HG03378 (cell line): ENCODE data around the gene KRTAP2-3.
"Not testable (repeated sequence)": the region's sequence is repeated elsewhere in the genome, so short reads cannot be mapped to it uniquely, and the experiment has no call there.

ENCODE experiments used
- ATAC-seq: cut with Tn5 transposase; IDR thresholded peaks from one replicate; pipeline ENCODE4 v1.9.1; 2021; ENCODE audit warnings: mild to moderate bottlenecking, moderate library complexity; ENCODE audit not compliant: unreplicated experiment

The KRTAP2-3 gene

DNA sequence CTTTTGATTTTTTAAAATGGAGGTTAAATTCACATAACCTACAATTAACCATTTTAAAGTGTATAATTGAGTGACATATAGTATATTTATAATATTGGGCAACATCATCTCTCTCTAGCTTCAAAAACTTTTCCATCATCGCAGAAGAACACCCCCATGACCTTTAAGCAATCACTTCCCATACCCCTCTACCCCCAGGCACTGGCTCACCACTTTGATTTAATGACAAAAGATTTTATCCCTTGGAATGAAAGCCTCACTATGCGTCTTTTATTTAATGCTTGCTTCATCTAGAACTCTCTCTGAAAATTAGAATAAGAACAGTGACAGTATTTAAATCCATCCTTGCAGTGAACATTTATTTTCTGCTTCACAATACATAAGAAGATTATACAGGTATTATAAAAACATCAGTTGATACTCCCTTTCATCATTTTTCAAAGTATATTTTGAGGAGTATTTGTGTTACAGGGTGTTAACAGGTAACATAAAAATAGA lies 22.0 kb downstream of the KRTAP2-3 start:
- no peak for ATAC-seq

DNA sequence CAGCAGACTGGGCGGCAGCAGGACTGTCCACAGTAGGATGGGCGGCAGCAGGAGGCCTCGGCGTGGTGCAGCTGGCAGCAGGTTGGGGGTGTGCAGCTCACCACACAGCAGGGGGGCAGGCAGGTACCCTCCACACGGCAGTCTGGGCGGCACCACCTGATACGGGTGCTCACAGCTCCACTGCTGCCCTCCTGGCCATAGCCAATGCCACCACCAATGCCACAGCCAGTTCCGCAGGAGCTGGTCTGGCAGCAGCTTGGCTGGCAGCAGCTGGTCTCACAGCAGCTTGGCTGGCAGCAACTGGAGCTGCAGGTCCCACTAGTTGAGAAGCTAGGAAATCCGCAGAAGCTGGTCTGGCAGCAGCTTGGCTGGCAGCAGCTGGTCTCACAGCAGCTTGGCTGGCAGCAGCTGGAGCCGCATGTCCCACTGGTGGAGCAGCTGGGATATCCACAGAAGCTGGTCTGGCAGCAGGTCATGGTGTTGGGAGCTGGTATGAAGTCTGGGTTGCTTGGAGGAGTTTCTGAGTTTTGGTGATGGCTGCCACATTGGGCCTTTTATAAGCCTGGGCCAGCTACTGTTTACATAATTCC lies 25.5 kb downstream of the KRTAP2-3 start, which contains the start of gene KRTAP1-3:
Gene KRTAP1-3 (minus strand): TSS at position 529 of the 590 bp plus-strand sequence. CDS start 53 bp downstream, at position 476.
- not testable (repeated sequence) for ATAC-seq

DNA sequence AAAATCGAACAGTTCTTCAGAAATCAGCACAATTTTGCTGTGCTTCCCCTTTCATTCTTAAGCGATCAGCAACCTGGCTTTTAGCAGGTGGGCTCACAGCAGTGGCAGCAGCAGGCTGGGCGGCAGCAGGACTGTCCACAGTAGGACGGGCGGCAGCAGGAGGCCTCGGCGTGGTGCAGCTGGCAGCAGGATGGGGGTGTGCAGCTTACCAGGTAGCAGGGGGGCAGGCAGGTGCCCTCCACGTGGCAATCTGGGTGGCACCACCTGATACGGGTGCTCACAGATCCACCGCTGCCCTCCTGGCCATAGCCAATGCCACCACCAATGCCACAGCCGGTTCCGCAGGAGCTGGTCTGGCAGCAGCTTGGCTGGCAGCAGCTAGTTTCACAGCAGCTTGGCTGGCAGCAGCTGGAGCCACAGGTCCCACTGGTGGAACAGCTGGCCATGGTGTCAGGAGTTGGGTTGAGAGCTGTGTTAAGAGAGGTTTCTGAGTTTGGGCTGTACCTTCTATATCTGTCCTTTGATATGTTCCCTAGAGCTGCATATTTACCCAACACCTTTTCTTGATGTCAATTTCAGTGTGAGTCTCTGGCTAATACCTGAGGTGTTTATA lies 30.2 kb downstream of the KRTAP2-3 start, which contains the start of gene KRTAP1-4:
Gene KRTAP1-4 (minus strand): TSS at position 563 of the 613 bp plus-strand sequence. CDS start 117 bp downstream, at position 446.
- no peak for ATAC-seq

DNA sequence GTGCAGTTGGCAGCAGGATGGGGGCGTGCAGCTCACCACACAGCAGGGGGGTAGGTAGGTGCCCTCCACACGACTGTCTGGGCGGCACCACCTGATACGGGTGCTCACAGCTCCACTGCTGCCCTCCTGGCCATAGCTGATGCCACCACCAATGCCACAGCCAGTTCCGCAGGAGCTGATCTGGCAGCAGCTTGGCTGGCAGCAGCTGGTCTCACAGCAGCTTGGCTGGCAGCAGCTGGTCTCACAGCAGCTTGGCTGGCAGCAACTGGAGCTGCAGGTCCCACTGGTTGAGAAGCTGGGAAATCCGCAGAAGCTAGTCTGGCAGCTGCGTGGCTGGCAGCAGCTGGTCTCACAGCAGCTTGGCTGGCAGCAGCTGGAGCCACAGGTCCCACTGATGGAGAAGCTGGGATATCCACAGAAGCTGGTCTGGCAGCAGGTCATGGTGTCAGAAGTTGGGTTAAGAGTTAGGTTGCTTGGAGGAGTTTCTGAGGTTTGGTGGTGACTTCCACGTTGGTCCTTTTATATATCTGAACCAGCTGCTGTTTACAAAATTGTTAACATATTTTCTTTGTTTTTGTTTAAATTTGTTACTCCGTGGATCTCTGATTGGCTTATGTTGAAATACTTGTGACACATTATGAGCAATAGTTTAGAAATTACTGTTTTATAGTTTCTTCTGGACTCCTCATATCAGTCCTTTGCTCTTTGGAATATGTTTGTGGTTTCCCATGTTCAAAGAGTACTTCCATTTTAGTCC lies 33.0 kb downstream of the KRTAP2-3 start, which contains the start of gene KRTAP1-5:
Gene KRTAP1-5 (minus strand): TSS at position 494 of the 757 bp plus-strand sequence. CDS start 53 bp downstream, at position 441.
- ATAC-seq, result no peak

DNA sequence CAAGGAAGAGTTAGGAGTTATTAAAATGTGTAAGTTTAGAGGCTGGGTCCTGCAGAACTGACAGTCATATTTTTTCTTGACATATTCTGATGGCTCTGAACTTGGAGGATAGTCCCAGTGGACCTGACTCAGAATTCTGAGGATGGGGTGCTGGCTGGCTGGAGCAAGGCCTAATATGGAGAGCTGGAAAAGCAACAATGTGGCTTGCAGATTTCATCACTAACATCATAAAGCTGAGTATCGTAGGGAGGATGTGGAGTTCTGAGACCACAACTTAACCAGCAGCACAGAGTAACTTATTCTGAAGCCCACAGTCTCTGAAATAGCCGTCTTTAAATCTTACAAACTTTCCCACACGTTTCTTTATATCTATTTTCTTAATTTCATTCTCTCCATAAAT lies 35.2 kb downstream of the KRTAP2-3 start:
- no peak for ATAC-seq

DNA sequence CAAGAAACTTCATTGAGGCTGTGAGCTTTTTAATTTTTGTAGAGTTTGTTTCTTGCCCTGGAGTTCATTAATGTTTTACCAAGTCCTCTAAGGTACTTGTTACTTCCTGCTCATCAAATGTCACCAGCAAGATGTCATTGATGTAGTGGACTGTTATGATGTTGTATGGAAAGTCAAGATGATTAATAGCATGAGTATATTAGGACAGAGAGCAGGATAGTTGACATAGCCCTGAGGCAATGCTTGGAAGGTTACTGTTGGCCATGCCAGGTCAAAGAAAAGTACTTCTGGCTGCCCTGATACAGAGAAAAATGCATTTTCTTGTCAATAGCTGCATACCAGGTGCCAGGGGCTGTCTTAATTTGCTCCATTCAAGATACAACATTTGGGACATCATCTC lies 39.6 kb downstream of the KRTAP2-3 start:
- no peak for ATAC-seq

DNA sequence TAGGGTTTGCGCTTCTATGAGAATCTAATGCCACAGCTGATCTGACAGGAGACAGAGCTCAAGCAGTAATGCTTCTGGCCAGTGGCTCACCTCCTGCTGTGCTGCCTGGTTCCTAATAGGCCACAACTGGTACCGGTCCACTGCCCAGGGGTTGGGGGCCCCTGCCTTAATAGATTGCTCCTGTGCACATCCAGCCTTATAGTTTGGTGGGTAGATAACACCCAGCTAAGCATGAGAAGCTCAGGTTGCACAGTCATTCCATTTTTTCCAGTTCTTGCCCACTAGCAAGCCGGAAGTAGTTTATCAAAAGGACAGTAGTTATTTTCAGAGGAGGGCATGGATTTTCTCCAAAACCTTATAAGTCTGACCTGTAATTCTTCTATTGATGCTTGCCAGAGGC lies 40.5 kb downstream of the KRTAP2-3 start:
- no peak for ATAC-seq

DNA sequence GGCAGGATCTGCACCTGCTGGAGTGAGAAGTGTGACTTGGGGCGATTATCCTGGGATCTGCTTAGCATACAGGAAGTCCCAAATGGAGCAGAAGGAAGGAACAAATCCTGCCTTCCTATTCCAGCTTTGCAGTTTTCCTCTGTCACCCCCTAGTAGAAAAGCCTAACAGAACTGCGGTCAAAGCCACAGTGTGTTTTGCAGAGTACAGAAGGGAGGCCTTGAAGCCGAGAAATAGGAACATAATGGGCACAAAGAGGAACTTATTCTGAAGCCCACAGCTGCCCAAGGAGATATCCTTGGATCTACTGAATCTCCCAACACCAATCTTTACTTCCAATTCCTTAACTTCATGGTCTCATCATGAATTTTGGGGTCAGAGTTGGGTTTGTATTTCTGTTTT lies 41.4 kb downstream of the KRTAP2-3 start:
- ATAC-seq, result no peak

DNA sequence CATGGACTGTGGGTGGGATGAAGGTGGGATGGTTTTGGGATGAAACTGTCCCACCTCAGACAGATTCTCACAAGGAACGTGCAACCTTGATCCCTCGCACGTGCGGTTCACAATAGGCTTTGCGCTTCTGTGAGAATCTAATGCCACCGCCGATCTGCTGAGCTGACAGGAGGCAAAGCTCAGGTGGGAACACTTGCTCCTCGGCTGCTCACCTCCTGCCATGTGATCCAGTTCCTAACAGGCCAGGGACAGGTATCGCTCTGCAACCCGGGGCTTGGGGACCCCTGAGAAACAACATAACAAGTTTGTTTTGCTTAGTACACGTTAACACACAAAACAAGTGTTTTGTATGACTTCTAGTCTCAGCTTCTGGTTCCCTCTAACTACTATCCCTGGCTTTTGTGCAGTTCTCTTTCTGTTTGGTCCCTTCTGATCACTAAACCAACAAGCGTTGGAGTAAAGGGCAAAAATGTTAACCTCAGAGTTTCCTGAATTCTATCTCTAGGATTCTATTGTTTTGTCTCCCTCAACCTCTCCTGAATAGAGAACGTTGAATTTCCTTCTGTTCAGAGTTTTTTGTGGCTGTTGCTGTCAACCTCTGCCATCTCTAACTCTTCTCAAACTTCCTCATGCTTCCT lies 43.2 kb downstream of the KRTAP2-3 start:
- no peak for ATAC-seq

DNA sequence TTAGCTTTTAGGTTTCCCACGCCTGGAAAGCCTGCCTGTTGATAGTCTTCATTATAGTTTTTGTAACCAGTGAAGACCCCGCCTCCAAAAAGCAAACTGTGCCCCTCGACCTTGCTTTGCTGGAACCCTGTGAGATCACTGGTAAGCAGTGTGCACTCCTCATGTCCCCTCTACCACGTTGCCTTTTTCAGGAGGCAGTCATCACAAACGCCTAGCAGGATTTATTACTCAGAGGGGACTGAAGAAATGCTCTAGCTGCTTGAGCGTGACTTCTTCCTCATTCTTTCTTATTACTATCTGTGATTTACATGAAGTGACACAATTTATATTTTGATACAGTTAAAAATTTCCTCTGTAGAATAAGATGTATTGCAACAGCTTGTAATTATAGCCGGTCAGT lies 44.5 kb downstream of the KRTAP2-3 start:
- no peak for ATAC-seq

DNA sequence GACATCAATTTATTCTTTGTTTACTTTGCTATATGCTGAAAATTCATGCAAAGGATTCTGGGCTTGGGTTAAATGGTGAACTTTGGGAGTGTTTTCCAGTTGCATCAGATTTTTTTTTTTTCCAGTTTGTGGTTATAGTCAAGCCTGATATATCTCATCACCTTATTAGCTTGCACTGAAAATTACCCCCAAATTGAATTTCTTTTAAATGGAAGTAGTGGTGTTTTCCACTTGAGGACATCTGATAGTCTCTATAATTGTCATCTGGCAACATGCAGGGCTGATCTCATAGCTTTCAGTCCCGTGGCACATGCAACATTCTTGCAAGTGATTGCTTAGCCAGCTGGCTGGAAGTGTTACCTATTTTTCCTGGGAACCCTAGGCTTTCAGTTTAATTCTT lies 46.3 kb downstream of the KRTAP2-3 start:
- no peak for ATAC-seq

DNA sequence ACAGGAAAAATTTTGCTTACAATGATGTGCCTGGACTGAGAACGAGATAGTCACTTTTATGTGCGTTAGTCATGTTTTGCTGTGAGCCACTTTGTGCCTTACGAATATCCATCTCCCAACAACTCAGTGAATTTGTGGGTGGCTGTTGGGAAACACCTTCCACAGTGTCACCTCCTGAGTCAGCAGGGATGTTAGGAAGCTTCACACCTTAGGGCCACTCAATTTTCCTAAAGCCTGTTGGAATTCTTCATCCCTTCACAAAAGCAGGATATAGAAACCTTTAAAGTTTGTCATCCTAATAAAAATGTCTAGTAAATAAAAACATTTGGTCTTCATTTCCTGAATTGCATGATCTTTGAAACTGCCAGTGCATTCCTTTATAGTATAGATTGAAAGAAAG lies 46.7 kb downstream of the KRTAP2-3 start:
- ATAC-seq, result no peak

DNA sequence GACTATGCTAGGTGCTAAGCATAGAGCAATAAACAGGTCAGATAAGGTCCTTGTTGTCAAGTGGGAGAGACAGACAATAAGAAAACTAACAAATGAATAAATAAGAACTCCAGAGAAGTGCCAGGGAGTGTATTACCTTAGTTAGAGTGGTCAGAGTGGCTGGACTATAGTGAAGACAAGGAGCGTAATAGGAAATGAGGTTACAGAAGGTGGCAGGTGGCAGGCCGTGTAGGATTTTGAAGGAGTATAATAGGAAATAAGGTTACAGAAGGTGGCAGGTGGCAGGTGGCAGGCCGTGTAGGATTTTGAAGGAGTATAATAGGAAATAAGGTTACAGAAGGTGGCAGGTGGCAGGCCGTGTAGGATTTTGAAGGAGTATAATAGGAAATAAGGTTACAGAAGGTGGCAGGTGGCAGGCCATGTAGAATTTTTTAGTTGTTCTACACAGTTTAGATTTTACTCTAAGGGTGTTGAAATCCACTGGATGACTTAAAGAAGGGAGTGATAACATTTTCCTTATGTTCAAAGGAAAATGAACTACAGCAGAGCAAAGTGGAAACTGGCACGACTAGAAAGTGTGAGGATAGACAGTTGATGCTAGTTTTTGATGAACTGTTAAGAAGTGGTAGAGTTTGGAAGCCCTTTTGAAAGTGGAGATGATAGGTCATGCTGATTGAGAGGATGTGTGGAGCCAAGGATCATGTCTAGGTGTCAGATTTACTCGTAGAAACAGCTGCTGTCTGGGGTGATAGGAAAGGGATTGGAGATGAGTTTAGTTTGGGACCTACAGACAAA lies 47.4 kb downstream of the KRTAP2-3 start:
- ATAC-seq, result no peak

DNA sequence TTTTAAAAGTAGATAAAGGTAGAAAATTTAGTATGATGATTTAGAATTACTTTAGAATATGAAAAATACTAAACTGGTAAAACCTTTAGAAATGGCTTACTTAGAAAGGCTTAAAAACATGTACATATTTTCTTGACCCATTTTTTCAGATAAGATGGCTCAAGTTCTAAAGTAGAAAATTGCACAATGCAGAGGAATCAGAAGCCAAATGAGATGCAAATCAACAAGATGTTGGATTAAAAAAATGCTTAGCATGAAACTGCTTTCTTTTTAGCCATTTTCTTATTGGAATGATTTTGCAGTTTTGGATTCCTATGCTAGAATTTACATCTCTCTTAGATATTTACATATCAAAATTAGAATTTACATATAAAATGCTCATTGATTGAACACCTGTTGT lies 49.5 kb downstream of the KRTAP2-3 start:
- no peak for ATAC-seq

DNA sequence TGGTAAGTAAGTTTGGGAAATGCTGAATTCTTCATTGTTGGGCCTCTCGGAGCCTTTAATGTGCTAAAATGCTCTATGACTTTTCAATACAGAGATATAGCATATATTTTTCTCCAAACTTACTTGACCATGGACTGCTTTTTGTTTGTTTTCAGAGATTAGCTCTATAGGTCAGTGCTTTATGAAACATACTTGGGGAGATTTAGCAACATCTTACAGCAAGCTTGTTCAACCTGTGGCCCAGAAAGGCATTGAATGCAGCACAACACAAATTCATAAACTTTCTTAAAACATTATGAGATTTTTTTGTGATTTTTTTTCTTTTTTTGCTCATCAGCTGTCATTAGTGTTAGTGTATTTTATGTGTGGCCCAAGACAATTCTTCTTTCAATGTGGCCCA lies 50.0 kb downstream of the KRTAP2-3 start:
- ATAC-seq, result no peak

DNA sequence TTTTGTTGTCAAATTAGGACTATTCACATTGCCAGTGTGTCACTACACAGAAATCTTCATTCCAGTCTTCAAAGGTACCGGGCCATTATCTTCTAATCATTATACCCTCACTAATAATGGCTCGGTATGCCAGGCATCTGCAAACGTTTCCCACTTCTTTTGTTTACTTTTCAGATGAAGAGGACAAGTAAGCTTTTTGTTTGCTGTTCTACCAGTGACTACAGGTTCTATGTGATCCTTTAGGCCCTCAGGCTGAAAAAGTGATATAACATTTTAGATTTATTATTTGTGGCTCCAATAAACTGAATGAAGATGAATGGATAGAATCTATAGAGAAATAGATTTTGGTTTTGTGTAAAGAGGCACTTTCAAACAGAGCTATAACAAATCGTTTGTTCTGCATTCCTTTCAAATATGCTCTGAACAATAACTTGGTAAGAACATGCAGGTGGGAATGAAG lies 50.6 kb downstream of the KRTAP2-3 start:
- no peak for ATAC-seq
